Ishikawa (cell line): ENCODE measurements around the gene FBXW8.

Experiments used
- CEBPB ChIP-seq: IDR thresholded peaks from 2 replicates; pipeline ENCODE4 v1.6.1; 2012
- CREB1 ChIP-seq: IDR thresholded peaks from 2 replicates; pipeline ENCODE4 v1.6.1; 2012; ENCODE audit warnings: low read depth
- EGR1 ChIP-seq: IDR thresholded peaks from 2 replicates; pipeline ENCODE4 v1.6.1; 2012
- EP300 ChIP-seq: IDR thresholded peaks from 2 replicates; pipeline ENCODE4 v1.6.1; 2012; ENCODE audit warnings: borderline replicate concordance
- FOXM1 ChIP-seq: IDR thresholded peaks from 2 replicates; pipeline ENCODE4 v1.6.1; 2012; ENCODE audit warnings: low read depth, borderline replicate concordance
- MAX ChIP-seq: IDR thresholded peaks from 2 replicates; pipeline ENCODE4 v1.6.1; 2012
- NFIC ChIP-seq: IDR thresholded peaks from 2 replicates; pipeline ENCODE4 v1.6.1; 2012
- RAD21 ChIP-seq: IDR thresholded peaks from 2 replicates; pipeline ENCODE4 v1.6.1; 2012; ENCODE audit warnings: low read depth
- REST ChIP-seq: IDR thresholded peaks from 2 replicates; pipeline ENCODE4 v1.6.1; 2012; ENCODE audit warnings: low read depth, mild to moderate bottlenecking
- TAF1 ChIP-seq: IDR thresholded peaks from 2 replicates; pipeline ENCODE4 v1.6.1; 2012; ENCODE audit warnings: low read depth, mild to moderate bottlenecking
- TCF12 ChIP-seq: IDR thresholded peaks from 2 replicates; pipeline ENCODE4 v1.6.1; 2012; ENCODE audit warnings: low read depth
- TEAD4 ChIP-seq: IDR thresholded peaks from 2 replicates; pipeline ENCODE4 v1.6.1; 2012
- YY1 ChIP-seq: IDR thresholded peaks from 2 replicates; pipeline ENCODE4 v1.6.1; 2012; ENCODE audit warnings: low read depth
- ZBTB7A ChIP-seq: IDR thresholded peaks from 2 replicates; pipeline ENCODE4 v1.6.1; 2012; ENCODE audit warnings: low read depth
- TF ChIP-seq, protein P1 (sequence below): IDR thresholded peaks from 2 replicates; pipeline ENCODE4 v1.6.1; 2012

Gene FBXW8

GRCh38 chr12:117069926-117070900 lies 159.5 kb downstream of the FBXW8 start:
- TF ChIP-seq REST (no peak), CREB1 (no peak)

GRCh38 chr12:117071009-117071408 lies 160.3 kb downstream of the FBXW8 start:
- TF ChIP-seq MAX (no peak), REST (no peak), TCF12 (no peak), FOXM1 (no peak), EP300 (no peak), TEAD4 (no peak), EGR1 (no peak), RAD21 (no peak), CEBPB (no peak), YY1 (no peak)

DNA sequence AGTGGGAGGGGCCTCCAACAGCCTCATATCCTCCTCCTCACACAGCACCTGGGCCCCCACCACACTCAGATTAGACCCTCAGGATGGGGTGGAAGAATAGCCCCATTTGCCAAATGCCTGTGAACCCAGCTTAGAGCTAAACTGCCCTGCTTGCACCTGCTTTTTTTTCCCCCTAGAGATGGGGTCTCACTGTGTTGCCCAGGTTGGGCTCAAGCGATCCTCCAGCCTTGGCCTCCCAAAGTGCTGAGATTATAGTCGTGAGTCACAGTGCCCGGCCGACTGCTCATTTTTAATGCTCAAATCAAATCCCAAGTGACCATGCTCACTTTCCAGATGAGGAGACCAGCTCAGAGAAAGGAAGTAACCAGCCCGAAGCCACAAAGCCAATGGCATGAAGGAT lies 161.4 kb downstream of the FBXW8 start:
- no peak for TF ChIP-seq TCF12
- no peak for TF ChIP-seq NFIC
- TF ChIP-seq RAD21: no peak
- TF ChIP-seq, protein P1, sequence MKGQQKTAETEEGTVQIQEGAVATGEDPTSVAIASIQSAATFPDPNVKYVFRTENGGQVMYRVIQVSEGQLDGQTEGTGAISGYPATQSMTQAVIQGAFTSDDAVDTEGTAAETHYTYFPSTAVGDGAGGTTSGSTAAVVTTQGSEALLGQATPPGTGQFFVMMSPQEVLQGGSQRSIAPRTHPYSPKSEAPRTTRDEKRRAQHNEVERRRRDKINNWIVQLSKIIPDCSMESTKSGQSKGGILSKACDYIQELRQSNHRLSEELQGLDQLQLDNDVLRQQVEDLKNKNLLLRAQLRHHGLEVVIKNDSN: no peak
- TF ChIP-seq TEAD4: no peak
- TF ChIP-seq ZBTB7A: no peak
- TF ChIP-seq EP300: no peak
- TF ChIP-seq CREB1: no peak

DNA sequence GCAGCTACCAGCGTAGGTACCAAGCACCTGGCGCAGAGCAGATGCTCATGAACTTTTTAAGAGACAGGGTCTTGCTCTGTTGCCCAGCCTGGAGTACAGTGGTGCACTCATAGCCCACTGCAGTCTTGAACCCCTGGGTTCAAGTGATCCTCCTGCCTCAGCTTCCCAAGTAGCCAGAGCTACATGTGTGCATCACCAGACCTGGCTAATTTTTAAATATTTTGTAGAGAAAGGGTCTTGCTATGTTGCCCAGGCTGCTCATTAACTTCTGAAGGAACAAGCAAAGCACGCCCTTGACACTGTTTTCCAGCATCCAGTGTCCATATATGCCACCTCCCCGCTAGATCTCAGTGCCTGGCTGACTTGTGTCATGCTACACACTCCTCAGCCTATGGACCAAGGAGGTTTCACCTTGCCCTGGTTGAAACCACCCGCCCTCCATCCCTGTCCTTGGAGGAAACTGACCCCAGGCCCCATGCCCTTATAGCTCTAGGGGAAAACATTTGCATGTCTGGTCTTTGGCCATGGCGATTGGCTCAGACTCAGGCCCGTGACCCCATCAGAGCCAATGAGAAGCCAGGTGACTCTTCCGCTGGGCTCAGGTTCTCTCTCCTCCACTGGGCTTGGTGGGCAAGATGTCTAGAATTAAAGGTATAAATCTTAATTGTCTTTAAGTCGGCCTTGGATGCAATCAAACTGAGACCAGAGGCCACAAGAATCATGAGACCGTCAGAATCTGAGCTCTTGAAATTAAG lies 162.2 kb downstream of the FBXW8 start:
- TF ChIP-seq EGR1: no peak
- TF ChIP-seq EP300: no peak
- no peak for TF ChIP-seq CREB1
- no peak for TF ChIP-seq REST
- no peak for TF ChIP-seq NFIC
- no peak for TF ChIP-seq YY1
- no peak for TF ChIP-seq TCF12
- TF ChIP-seq TEAD4: no peak
- TF ChIP-seq TAF1: no peak
- TF ChIP-seq RAD21: no peak
- TF ChIP-seq, protein P1: no peak
- TF ChIP-seq FOXM1: no peak
- no peak for TF ChIP-seq CEBPB
- no peak for TF ChIP-seq ZBTB7A
- TF ChIP-seq MAX: no peak
